ENCODE data around the gene DCDC2C.

The DCDC2C gene

GRCh38 chr2:3703236-3703756 is at the start of gene DCDC2C:
TSS of gene DCDC2C (plus strand) at chr2:3703575. CDS start at chr2:3703752, 177 bp downstream.
- no peak for TF ChIP-seq NFIC (IDR thresholded peaks at IDR 0.05)
- TF ChIP-seq EP300 (IDR thresholded peaks at IDR 0.05; ENCODE audit: borderline replicate concordance), result no peak
- TF ChIP-seq CREB1 (IDR thresholded peaks at IDR 0.05; ENCODE audit: low read depth), result no peak
- no peak for TF ChIP-seq REST (IDR thresholded peaks at IDR 0.05; ENCODE audit: low read depth)
- no peak for TF ChIP-seq TAF1 (IDR thresholded peaks at IDR 0.05; ENCODE audit: low read depth)
- no peak for TF ChIP-seq CEBPB (IDR thresholded peaks at IDR 0.05)
- TF ChIP-seq FOXM1 (IDR thresholded peaks at IDR 0.05; ENCODE audit: borderline replicate concordance, low read depth), result no peak
- TF ChIP-seq YY1 (IDR thresholded peaks at IDR 0.05; ENCODE audit: low read depth), result no peak
- TF ChIP-seq EGR1 (IDR thresholded peaks at IDR 0.05), result no peak
- no peak for TF ChIP-seq TEAD4 (IDR thresholded peaks at IDR 0.05)
- no peak for TF ChIP-seq ZBTB7A (IDR thresholded peaks at IDR 0.05; ENCODE audit: low read depth)
- no peak for TF ChIP-seq MAX (IDR thresholded peaks at IDR 0.05)
- no peak for TF ChIP-seq RAD21 (IDR thresholded peaks at IDR 0.05; ENCODE audit: low read depth)
- no peak for TF ChIP-seq TCF12 (IDR thresholded peaks at IDR 0.05; ENCODE audit: low read depth)
- TF ChIP-seq USF1 (IDR thresholded peaks at IDR 0.05), result no peak

GRCh38 chr2:3654011-3654410 is 49.4 kb upstream of the DCDC2C start:
- TF ChIP-seq ZBTB7A (IDR thresholded peaks at IDR 0.05; ENCODE audit: low read depth) (no peak), REST (IDR thresholded peaks at IDR 0.05; ENCODE audit: low read depth) (no peak), TEAD4 (IDR thresholded peaks at IDR 0.05) (no peak), NFIC (IDR thresholded peaks at IDR 0.05) (no peak), EP300 (IDR thresholded peaks at IDR 0.05; ENCODE audit: borderline replicate concordance) (no peak), MAX (IDR thresholded peaks at IDR 0.05) (no peak), USF1 (IDR thresholded peaks at IDR 0.05) (no peak), YY1 (IDR thresholded peaks at IDR 0.05; ENCODE audit: low read depth) (no peak), RAD21 (IDR thresholded peaks at IDR 0.05; ENCODE audit: low read depth) (no peak), TAF1 (IDR thresholded peaks at IDR 0.05; ENCODE audit: low read depth) (no peak)

GRCh38 chr2:3654531-3655225 is 48.7 kb upstream of the DCDC2C start:
- TF ChIP-seq USF1 (IDR thresholded peaks at IDR 0.05) (no peak), TAF1 (IDR thresholded peaks at IDR 0.05; ENCODE audit: low read depth) (no peak), TEAD4 (IDR thresholded peaks at IDR 0.05) (no peak), MAX (IDR thresholded peaks at IDR 0.05) (no peak), TCF12 (IDR thresholded peaks at IDR 0.05; ENCODE audit: low read depth) (no peak), RAD21 (IDR thresholded peaks at IDR 0.05; ENCODE audit: low read depth) (no peak), NFIC (IDR thresholded peaks at IDR 0.05) (no peak), CREB1 (IDR thresholded peaks at IDR 0.05; ENCODE audit: low read depth) (no peak), YY1 (IDR thresholded peaks at IDR 0.05; ENCODE audit: low read depth) (no peak), REST (IDR thresholded peaks at IDR 0.05; ENCODE audit: low read depth) (no peak), ZBTB7A (IDR thresholded peaks at IDR 0.05; ENCODE audit: low read depth) (no peak), EP300 (IDR thresholded peaks at IDR 0.05; ENCODE audit: borderline replicate concordance) (no peak)

All from Ishikawa (cell line).